DMS114 treated with DMSO at 0.1 percent for 48 hours (cell line): ENCODE results near the gene USP5.

ENCODE experiments used
- DNase-seq: peaks from one replicate; lab custom pipeline; 2025; ENCODE audit not compliant: unreplicated experiment; lab: John Stamatoyannopoulos, UW

Gene USP5, protein sequence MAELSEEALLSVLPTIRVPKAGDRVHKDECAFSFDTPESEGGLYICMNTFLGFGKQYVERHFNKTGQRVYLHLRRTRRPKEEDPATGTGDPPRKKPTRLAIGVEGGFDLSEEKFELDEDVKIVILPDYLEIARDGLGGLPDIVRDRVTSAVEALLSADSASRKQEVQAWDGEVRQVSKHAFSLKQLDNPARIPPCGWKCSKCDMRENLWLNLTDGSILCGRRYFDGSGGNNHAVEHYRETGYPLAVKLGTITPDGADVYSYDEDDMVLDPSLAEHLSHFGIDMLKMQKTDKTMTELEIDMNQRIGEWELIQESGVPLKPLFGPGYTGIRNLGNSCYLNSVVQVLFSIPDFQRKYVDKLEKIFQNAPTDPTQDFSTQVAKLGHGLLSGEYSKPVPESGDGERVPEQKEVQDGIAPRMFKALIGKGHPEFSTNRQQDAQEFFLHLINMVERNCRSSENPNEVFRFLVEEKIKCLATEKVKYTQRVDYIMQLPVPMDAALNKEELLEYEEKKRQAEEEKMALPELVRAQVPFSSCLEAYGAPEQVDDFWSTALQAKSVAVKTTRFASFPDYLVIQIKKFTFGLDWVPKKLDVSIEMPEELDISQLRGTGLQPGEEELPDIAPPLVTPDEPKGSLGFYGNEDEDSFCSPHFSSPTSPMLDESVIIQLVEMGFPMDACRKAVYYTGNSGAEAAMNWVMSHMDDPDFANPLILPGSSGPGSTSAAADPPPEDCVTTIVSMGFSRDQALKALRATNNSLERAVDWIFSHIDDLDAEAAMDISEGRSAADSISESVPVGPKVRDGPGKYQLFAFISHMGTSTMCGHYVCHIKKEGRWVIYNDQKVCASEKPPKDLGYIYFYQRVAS

DNA sequence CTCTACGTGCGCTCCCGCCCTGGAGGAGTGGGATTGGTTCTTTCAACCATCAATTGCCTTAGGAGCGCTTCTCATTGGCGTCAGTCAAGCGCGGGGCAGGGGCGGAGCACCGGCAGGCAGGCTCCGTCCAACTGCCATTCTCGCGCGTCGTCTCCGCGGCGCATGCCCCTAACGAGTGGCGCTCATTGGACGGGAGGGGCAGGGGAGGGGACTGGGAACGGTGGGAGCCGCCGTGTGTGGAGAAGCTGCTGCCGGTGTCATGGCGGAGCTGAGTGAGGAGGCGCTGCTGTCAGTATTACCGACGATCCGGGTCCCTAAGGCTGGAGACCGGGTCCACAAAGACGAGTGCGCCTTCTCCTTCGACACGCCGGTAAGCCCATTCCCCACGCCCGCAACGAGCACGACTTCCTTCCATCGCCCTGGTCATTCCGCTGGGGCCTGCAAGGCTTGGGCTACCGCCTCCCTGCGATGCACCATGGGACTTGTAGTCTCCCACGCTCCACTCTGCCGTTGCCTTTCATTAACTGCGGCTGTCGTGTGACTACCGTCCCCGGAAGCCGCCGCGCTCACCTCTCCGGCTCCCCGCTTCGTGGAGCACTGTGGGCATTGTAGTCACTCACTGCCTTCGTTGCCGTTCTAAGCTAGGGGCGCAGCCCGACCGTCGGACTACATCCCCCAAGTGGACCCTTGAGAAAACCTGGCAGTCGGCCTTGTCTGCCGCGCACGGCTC lies at the start of gene USP5:
USP5 (plus strand) TSS at position 230 of the 730 bp plus-strand sequence; CDS start at position 260, 30 bp downstream.
- DNase-seq: peak; percentile 98

DNA sequence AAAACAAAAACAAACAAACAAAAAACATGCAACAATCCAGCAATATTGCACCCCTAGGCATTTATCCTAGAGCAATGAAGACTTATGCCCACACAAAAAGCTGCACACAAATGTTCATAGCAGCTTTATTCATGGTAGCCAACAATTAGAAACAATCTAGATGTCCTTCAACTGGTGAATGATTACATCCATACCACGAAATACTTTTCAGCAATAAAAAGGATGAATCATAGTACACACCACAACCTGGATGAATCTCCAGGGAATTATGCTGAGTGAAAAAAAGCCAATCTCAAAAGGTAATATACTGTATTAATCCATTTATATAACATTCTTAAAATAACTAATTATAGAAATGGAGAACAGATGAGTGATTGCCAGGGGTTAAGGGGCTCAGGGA lies 44.8 kb upstream of the USP5 start:
- DNase-seq: no peak

DNA sequence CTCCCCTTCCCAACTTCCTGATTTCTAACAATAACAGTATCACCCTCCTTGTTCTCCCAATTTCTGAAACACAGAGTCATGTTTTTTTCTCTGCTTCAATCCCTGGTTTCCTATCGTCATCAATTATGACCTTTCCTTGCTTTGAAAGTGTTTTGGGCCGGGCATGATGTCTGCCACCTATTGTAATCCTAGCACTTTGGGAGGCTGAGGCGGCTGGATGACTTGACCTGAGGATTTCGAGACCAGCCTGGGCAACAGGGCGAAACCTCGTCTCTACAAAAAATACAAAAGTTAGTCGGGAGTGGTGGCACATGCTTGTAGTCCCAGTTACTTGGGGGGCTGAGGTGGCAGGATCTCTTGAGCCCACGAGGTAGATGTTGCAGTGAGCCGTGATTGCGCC lies 42.9 kb upstream of the USP5 start:
- DNase-seq: no peak

DNA sequence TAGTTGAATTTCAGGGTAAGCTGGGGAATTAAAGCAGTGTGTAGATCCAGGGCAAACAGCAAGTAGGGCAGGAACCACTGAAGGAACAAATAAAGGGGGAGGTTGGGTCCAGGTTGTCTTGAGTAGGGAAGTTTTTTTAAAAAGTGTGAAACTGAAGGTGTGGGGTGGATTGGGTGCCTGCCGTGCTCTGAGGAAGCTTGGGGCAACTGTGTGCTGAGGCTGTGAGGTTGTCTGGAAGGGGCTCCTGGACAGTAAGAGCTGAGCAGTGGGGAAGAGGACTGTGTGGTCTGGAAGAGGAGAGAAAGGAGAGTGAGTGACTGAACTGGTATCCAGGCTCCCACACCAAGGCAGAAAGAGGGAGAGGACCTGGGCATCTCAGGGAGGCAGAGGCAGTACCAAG lies 41.2 kb upstream of the USP5 start:
- no peak for DNase-seq

DNA sequence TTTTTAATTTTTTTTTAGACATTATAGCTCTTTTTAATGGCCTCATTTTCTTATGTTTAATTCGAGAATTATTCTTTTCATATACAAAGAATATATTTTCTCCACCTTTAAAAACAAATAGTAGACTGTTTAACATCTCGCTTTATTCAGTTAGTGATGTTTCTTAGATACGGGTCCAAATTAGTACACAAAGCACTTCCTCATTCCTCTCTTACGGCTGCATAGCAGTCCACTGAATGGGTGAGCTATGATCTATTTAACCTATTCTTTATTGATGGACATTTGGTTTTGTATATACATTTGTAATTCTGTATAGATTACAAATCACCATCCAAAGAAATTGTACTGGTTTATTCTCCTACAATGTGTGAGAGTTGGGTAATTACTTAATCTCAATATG lies 38.6 kb upstream of the USP5 start:
- no peak for DNase-seq

DNA sequence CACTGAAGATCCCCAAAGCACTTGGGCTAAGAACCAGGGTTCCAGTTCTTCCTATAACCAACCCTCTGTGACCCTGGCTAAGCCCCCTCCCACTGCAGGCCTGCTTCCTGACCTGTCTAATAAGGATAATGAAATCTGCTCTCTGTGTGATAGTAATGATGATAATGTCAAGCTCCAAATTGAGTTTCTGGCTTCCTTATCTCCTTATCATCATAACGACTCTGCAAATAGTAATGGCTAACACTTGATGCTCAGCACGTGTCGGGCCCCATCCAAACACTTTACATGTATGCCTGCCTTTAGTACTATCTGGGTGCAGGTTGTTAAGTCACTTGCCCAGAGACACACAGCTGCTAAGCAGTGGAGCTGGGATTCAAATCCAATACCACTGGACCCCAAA lies 35.4 kb upstream of the USP5 start:
- no peak for DNase-seq

DNA sequence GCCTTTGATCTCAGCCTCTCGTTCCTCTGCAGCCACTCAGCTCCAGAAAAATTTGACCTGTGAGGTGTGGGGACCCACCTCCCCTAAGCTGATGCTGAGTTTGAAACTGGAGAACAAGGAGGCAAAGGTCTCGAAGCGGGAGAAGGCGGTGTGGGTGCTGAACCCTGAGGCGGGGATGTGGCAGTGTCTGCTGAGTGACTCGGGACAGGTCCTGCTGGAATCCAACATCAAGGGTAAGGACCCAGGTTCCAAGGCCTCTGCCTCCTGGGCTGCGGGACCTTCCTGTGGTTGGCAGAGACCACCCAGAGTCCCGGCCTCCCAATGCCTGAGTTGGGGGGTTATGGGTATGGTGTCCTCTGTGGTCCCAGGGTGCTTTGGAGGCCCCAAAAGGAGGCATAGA lies 34.9 kb upstream of the USP5 start:
- no peak for DNase-seq

DNA sequence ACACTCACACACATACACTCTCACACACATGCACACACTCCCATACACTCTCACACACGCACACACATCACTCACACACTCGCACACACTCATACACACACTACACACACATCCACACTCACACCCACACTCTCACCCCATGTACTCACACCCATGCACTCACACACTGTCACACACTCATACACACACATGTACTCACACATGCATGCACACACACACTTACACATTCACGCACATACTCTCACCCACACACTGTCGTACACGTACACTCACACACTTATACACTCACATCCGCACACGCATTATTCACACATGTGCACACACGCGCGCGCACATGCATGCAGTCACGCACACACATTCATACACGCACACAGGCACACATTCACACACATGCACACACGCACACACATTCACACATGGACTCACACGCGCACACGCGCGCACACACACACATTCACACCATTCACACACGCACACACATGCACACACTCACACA lies 34.2 kb upstream of the USP5 start:
- DNase-seq: no peak

DNA sequence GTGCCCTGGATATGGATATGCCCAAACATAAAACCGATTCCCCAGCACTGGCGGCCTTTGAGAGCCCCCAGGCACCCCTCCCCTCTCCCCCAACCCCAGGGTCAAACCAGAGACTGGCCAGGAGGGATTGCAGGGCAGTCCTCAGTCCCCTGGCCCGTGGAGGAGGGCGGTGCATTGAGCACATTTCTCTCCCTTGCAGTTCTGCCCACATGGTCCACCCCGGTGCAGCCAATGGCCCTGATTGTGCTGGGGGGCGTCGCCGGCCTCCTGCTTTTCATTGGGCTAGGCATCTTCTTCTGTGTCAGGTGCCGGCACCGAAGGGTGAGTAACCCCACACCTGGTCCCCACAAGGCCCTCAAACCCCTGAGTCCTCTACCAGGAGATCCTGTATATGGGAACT lies 33.7 kb upstream of the USP5 start:
- DNase-seq: no peak

DNA sequence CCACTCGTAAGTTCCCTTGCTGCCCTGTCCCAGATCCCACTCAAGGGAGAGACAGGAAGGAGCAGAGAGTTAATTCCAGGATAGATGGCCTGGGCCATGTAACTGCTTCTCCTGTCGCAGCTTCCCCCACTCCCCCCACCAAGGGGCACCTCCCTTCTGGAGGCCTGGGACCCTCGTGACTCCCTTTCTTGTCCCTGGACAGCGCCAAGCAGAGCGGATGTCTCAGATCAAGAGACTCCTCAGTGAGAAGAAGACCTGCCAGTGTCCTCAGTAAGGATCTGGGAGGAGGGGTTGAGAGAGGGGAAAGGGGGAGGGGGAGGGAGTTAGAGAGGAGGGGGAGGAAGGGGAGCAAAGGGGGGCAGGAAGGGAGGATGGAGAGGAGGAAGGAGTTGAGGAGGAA lies 33.3 kb upstream of the USP5 start:
- DNase-seq: no peak

DNA sequence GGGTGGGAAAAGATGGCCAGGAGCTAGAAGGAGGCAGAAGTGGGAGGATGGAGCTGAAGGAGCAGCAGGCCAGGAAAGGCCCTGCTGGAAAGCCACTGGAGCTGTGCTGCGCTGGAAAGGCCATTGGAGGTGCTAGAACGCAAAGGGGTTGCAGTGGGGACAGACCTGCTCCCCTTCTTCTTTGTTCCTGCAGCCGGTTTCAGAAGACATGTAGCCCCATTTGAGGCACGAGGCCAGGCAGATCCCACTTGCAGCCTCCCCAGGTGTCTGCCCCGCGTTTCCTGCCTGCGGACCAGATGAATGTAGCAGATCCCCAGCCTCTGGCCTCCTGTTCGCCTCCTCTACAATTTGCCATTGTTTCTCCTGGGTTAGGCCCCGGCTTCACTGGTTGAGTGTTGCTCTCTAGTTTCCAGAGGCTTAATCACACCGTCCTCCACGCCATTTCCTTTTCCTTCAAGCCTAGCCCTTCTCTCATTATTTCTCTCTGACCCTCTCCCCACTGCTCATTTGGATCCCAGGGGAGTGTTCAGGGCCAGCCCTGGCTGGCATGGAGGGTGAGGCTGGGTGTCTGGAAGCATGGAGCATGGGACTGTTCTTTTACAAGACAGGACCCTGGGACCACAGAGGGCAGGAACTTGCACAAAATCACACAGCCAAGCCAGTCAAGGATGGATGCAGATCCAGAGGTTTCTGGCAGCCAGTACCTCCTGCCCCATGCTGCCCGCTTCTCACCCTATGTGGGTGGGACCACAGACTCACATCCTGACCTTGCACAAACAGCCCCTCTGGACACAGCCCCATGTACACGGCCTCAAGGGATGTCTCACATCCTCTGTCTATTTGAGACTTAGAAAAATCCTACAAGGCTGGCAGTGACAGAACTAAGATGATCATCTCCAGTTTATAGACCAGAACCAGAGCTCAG lies 32.6 kb upstream of the USP5 start:
- DNase-seq: no peak

DNA sequence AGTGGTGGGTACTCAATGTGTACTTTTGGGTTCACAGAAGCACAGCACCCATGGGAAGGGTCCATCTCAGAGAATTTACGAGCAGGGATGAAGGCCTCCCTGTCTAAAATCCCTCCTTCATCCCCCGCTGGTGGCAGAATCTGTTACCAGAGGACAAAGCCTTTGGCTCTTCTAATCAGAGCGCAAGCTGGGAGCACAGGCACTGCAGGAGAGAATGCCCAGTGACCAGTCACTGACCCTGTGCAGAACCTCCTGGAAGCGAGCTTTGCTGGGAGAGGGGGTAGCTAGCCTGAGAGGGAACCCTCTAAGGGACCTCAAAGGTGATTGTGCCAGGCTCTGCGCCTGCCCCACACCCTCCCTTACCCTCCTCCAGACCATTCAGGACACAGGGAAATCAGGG lies 31.8 kb upstream of the USP5 start:
- no peak for DNase-seq

DNA sequence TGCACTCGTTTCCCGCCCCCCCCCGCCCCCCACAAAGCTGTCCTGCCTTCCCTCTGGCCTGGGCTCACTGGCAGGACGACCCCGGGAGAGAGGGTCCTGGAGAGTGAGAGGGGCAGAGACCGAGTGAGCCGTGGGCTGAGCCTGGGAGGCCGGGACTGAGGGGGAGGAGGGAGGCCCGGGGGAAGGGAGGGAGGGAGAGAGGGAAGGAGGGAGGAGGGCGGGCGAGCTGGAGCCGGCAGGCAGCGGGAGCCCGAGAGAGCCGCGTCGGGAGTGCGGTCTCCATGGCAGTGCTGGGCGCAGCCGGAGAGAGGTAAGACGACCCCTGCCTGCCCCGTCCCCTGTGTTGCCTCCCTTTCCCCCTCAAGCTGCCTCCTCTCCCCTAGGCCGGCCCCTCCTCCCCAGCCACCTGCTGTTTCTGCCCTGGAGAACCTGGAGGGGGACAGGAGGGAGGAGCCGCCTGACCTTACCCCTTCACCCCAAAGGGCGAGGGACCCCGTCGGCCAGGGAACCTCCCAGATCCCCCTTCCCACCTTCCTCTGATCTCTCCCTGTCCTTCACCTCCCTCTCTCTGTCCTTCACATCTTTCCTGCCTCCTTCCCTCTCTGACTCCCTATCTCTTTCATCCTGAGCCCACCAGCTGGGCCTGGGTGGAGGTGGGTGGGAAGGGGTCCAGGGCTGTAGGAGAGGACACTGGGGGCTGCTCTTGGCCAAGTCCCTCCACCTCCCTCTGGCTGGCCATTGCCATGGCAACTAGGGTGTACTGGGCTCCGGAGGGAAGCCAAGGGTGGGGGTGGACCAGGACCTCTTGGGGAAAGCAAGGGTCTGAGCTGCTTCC lies 30.1 kb upstream of the USP5 start, which contains the start of gene GPR162:
GPR162 (plus strand) TSS at position 231 of the 835 bp plus-strand sequence. CDS start 2,078 bp downstream, outside the sequence.
- DNase-seq: no peak

DNA sequence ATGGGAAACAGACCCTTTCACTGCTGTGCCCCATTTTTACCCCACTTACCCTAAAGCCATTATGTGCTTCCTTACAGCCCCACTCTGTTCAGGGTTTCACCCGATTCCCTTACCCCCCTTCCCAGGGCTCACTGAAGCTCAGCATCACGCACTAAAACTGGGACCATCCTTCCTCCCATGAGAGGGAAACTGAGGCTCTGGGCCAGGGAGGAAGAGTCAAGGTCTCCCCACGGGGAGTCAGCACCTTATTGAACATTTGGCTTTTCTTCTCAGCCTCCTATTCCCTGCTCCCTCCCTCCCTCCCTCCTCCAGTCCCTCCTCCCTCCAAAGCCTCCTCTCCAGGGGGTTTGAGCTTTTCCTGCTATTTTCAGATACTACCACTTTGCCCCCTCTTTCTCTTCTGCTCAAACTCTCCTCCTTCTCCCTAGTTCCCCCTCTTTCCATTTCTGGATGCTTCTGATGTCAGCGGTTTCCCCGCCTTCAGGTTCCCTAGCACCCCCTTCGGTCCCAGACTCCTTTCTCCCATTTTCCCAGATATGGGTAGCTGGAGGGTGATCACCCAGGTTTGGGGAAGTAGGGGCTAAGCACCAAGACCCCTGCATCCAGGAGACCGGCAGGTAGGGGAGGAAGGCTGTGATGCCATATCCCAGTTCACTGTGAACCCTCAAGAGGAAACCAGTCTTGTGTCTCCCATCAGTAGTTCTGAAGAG lies 29.4 kb upstream of the USP5 start:
- DNase-seq: no peak

DNA sequence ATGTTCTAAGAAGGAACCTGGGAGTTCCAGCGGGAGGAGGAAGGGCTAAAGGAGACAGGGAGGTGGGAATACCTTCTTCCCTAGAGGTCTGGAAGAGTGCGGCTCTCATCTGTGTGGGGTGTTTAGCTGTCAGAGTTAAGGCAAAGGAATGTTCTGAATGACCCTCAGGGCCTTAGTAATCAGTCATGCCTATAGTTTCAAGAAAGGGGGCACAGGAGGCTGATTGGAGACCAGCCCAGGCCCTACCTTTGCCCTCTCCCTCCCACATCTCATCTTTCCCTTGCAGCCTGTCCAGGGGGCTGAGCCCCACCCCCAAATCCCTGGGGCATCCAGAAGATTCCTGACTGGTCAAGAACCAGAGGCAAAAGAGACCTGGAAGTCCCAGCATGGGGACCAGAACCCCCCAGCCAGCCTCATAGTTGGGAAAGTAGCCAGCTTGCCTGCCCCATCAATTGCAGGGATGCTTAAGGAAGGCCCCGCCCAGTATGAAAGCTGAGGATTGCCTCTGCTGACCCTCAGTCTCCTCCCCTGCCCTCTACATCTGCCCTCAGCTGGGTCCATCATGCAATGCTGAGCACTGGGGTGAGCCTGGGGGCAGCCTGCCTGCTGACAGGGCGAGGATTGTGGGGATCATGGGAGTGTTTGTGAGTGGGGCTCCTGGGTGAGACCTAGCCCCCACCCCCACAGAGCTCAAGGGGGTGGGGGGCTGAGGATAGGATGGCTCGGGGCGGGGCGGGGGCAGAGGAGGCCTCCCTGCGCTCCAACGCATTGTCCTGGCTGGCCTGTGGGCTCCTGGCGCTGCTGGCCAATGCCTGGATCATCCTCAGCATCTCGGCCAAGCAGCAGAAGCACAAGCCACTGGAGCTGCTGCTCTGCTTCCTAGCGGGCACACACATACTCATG lies 28.5 kb upstream of the USP5 start:
- no peak for DNase-seq

DNA sequence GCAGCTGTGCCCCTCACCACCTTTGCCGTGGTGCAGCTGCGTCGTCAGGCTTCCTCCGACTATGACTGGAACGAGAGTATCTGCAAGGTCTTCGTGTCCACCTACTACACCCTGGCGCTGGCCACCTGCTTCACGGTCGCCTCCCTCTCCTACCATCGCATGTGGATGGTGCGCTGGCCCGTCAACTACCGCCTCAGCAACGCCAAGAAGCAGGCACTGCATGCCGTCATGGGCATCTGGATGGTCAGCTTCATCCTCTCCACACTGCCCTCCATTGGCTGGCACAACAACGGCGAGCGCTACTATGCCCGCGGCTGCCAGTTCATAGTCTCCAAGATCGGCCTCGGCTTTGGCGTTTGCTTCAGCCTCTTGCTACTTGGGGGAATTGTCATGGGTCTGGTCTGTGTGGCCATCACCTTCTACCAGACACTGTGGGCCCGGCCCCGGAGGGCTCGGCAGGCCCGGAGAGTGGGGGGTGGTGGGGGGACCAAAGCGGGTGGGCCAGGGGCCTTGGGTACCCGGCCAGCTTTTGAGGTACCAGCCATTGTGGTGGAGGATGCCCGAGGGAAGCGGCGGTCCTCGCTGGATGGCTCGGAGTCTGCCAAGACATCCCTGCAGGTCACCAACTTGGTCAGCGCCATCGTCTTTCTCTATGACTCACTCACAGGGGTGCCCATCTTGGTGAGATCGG lies 27.7 kb upstream of the USP5 start:
- DNase-seq: no peak

DNA sequence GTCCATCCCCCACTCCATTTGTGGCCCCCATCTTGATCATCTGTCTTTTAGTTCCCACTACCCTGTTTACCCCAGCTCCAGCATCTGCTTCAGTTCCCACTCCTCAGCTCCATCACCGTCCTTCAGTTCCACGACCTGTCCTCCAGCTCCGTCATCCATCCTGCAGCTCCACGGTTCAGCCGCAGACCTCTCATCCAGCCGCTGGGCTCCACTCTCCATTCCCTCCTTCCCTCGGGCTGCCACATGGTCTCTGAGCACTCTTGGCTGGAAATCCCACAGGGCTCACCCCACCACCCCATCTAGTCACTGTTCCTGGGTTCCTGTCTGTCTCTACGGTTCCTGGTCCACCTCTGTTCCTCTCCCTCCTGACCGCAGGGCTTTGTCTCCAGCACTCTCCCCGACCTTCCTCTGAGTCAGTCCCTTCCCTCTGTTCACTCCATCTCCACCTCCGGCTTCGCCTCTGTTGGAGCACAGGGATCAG lies 27.0 kb upstream of the USP5 start:
- no peak for DNase-seq
